GM21526 (cell line): ENCODE results near the gene RALGPS1.
"Not testable (repeated sequence)": the region's sequence is repeated elsewhere in the genome, so short reads cannot be mapped to it uniquely, and the experiment has no call there.

Experiments
- ATAC-seq: cut with Tn5 transposase; IDR thresholded peaks from one replicate; pipeline ENCODE4 v1.9.1; 2021; ENCODE audit warnings: moderate library complexity; ENCODE audit not compliant: unreplicated experiment, low FRiP score

The RALGPS1 gene

DNA sequence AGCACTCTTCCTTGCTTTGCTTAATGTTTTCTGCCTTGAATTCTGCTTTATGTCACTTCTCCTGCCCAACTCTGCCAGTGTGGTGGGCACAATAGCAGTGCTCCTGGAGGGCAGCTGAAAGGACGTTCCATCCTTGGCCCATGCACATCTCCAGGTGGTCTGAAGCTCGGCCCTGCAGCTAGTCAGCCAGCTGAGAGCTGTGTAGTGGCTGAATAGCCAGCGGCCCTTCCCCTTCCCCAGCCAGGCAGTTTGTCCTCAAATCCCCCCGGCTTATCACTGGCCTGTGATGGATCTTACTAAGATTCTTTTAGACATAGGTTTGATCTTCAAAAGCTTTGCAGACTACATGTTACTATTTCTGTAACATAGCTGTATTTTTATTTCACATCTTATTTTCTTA, 250.5 kb downstream of the RALGPS1 start:
- no peak for ATAC-seq

DNA sequence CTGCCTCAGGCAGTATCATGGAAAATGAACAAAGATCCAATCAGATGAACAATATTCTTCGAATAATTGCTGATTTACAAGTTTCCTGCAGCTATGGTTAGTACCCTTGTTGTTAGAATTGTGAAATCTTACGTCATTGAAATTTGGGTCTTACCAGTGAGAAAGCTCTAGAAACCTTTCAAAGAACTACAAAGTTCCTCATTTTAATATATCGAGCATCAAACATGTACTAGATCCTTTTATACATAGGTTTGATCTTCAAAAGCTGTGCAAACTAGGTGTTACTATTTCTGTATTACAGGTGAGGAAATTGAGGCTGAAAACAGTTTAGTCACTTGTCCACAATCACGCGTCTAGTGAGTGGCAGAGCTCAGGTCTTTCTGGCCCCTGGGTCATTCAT, 251.5 kb downstream of the RALGPS1 start:
- no peak for ATAC-seq

DNA sequence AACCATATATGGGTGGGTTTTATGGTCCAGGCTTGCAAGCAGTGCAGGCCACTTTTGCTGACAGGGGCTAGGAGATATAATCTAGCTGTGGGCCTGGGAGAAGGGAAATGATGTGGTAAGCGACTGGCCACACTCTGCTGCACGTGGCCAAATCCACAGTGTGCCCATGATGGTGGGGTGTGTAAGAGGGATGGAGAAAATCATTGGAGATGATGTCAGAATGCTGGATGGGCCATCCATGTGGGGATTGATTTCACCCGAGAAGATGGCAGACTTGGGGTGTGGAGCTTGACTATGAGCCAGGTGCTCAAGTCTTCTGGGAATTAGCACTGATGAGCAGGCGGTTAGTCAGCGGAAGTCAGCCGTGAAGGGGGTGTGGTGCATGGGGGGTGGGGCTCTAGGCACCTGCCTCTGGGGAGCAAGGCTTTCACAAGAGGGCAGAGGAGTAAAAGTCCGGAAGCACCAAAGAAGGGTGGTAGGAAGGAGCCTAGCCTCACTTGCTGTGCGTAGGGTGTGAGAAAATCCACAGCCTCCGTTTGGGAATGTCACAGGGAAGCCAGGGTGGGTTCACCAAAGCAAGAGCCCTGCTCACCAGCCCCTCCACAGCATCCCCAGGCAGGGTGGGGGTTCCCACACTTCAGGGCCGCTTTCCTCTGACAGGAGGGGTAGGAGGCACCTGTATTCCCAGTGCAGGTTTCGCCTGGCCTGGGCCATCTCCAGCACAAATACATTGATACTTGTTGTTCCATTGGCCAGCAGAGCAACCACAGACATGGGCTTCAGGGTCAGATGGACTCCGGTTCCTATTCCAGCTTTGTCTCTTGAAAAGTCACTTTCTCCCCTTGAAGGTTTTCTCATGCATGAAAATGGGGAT, 252.3 kb downstream of the RALGPS1 start:
- peak; percentile 74 for ATAC-seq

DNA sequence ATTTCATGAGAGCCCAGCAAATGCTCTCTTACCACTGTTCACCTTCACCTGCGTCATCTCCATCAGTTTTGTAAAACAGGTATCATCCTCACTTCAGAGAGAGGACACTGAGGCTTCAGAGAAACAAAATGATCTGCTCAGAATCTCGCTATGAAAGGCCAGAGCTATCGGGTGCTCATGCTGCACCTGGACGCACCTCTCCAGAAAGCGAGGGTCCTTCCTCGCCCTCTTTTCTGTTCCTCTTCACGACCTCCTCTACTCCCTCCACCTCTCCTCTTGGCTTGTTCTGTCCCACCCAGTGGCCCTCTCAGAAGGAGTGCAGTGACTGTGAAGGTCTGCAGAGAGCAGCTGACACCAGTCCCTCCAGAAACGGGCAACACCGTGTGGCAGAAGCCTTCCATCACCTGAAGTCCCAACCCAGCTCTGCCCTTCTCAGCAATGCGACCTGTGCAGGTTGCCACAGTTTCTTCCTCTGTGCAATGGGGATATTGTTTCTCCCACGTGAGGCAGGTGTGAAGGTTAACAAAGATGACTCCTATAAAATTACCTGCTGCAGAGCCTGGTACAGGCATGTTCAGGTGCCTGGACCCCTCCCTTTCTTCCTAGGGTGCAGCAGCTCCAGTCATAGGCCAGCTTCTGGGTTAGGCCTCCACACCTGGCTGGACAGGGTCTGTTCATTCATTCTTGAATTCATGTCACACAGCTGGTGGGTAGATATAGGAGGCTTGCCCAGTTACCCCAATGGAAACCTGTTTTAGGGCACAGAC, 253.2 kb downstream of the RALGPS1 start:
- no peak for ATAC-seq

DNA sequence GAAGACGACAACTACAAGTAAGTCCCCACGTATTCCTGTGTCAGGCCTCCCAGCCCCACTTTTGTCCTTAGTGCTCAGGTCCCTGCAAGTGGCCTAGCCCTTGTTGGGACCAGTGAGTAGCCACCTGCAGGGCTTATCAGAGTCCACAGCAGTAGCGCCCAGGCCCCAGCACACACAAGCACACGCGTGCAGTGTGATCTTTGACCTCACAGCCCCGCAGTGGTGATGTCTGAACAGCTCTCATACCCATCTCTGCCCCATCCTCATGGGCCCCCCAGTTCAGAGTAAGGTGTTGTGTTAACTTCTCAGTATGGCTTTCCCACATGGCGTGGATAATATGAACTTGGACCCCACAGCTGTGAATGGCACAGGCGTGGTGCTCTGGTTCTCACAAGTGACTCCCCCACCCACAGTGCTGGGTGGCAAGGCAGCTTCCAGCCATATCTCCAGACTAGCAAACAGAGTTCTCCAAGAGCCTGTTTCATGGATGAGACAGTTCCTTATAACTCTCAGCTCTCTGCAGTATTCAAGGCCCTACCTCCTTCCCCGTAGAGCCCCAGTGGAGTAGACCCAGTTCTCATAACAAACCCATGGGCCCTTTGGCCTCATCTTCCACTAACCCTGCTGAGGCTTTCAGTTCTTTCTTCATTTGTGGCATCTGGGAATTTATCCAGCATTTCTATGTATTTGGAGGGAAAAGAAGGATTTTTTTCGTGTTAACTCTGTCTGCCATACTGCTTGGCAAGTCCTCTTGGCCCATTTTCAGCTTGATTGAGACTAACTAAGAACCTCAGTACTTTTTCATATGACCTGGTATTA, 254.4 kb downstream of the RALGPS1 start:
- ATAC-seq = no peak

DNA sequence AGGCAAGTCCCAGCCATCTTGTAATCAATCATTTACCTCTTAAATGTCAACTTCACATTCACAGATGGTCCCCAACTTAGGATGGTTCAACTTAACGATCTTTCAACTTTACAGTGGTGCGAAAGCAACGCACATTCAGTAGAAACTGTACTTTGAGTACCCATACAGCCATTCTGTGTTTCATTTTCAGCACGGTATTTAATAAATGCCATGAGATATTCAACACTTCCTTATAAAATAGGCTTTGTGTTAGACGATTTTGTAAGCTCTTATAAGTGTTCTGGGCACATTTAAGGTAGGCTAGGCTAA, 254.9 kb downstream of the RALGPS1 start:
- ATAC-seq = no peak

DNA sequence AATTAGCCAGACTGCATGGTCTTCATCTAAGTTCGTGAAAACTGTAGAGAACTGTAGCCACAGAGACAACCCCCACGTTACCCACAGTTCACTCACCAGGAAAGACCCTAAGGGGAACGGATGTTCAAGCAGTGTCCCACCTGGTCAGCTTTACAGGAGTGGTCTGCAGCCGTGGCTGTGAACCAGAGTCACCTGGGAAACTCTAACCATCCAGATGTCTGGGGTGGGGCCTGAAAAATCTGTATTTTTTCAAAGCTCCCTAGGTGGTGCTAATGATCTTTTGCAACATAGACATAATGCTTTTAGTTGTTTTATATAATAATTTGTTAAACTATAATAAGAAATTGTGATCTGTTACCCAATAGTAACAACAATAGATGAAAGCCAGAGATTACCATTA, 255.5 kb downstream of the RALGPS1 start:
- no peak for ATAC-seq

DNA sequence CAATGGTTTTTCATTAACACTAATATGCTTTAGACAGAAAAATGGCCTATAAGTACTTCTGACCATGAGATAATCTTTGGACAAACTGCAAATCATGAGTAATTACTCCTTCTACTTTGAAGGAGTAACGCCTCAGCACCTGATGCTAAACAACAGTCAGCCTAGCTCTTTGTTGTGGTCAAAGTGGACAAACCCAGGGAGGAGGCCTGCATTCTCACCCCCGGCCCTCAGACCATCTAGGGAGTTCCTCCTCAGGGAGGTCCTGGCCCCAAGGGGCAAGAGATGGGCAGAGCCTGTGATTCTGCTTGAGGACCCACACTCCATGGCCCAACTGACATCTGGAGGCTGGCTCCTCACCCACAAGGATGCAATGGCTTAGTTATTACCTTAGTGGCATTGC, 256.1 kb downstream of the RALGPS1 start:
- no peak for ATAC-seq

DNA sequence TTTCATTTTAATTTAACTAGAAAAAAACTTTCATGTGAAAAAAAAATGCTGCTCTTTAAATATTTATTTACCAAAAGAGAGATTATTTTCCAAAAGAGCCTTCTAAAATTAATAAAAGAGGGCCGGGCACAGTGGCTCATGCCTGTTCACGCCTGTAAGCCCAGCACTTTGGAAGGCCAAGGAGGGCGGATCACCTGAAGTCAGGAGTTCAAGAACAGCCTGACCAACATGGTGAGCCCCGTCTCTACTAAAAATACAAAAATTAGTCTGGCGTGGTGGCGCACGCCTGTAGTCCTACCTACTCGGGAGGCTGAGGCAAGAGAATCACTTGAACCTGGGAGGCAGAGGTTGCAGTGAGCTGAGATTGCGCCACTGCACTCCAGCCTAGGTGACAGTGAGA, 256.8 kb downstream of the RALGPS1 start:
- ATAC-seq = not testable (repeated sequence)

DNA sequence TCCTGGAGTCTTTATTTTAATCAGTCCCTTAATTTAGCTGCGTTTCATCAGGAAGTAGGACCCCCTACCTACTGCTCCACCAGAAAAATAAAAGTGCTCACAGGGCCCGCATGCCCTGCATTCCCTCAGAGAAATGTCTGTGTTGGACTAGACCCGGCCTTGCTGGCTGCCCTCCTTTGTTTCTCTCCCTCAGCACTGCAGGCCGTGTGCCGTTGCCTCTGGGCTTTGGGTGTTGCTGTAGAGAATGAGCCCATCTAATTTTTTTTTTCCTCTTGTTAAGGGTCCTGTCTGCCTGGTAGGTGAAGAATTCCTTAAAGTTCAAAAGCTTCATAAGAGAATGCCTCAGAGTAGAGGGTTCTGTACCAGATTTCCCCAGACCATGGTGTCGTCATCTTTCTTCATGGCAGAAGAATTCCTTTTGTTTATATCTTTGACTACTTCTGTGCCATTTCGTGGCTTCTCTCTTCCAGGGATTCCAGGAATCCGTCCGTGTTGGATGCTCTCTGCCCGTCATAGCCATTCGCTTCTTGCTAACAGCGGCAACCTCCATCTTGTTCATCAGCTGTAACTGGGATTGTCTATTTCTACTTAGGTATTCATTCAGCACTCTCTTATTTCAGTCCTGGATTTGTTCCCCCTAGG, 257.6 kb downstream of the RALGPS1 start:
- ATAC-seq = no peak

DNA sequence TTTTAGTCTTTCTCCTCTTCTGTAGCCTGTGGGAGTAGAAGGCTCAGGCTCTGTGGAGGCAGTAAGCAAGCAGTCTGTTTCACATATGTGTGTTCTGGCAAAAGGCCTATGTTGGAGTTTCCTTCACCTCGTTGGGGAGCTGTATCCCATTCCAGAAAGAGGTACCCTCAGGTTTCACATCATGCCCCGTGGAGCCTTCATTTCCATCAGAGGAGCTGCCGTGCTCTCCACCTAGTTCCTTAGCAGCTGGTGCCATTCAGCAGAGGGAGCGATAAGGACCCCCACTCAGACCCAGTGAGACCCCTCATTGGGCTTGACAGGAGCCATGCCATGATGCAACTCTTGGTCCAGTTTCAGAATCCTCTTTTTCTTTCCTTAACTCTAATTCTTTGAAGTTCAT, 258.5 kb downstream of the RALGPS1 start:
- ATAC-seq = no peak

DNA sequence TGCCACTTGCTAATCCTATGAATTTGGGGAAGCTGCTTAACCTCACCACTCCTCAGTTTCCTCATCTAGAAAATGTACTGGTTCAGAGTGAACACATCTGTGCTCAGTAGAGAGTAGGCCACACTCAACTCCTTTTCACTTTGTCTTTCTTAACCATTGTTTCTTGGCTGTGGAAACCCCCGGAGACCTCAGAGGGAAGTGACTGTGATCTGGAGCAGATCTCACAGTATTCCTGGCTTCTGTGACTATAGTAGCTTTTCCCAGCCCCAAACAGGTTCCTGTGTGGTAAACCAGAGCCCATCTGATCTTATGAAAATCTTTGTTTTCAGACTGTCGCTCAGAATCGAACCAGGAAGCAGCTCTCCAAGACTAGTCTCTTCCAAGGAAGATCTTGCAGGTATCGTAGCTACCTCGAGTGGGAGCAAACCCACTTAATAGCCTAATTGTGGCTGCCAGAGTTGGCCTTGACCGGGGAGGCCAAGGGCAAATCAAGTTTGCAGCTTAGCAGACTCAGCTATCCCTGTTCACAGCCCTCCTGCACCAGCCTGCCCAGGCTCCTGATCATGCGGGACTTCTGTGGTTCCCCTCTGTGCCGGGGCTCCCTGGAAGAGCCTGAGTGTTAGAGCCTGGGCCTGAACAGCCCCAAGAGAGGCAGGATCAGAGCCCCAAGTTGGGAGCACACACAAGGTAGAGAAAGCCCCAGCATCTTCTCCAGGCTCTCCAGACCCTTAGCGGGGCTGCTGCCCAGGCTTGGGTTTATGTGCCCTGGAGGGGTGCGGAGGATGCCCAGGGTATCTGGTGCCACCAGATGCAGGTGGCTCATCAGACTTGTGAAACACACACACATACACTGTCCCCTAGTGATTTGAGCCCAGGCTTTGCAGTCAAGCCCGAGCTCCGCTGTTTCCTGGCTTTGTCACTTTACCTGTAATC, 260.1 kb downstream of the RALGPS1 start:
- no peak for ATAC-seq

DNA sequence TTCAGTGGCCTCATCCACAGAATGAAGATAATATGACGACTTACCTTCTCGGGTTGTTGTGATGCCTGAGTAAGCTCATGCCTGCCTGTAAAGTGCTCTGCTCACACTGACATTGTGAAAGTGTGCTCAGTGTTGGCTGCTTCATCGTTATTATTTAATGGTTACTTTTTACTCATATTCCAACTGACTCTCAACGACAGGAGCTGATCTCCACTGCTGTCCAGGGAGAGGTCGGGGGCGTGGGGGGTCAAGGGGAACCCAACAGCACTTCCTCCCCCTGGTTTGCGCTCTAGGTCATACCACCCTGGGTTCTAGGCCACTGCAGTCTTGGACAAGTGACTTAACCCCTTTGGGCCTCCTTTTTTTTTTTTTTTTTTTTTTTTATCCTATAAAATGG, 260.7 kb downstream of the RALGPS1 start:
- no peak for ATAC-seq

DNA sequence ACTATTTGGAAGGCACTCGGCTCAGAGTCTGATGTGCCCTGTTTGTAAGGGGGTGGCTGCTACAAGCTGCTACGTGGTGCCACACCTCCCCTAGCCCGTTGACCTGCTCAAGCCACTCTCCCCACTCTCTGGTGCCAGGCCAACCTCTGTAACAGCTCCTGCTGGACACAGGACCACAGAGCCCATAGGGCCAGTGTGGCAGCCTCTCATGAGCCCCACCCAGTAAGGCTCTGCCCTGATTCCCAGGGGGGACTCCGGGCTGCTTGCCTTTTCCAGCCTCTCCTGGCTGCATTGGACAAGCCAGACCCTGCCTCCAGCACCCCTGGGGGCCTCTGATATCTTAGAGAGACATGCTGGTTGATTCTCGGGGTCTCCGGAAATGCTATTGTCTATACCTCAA, 261.2 kb downstream of the RALGPS1 start:
- no peak for ATAC-seq

DNA sequence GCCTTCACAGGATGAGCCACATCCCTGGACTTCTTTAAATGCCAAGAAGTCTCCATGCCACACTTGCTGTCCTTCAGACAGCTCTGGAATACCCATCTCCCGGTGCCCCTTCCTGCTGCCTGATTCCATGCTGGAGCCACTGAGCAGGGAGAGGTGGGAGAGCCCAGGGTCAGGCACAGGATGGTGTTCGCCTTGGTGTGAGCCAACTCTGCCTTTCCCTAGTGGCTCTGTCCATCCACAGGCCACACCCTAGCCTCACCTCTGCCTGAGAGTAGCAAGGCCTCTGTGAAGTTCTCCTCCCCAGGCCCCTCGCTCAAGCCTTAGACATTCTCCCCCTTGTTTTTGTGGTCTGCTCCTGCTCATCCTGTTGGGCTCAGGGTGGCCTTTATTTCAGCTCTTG, 262.0 kb downstream of the RALGPS1 start:
- no peak for ATAC-seq

DNA sequence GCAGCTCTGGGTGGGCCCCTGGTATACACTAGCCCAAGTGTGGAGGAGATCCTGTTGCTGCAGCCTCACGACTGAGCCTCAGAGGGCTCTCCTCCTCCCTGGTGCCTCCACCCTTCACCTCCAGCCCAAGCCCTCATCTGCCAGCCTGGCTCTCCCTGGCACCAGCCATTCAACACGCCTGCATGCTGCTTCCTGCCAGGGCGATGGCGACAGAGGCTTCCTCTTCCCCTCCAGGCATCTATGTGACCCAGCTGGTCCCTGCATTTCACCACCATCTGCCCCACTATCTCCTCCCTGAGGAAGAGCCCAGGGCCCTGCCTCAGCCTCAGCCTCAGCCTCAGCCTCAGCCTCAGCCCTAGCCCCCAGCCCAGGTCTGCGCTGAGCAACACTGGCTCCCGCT, 262.6 kb downstream of the RALGPS1 start:
- no peak for ATAC-seq

DNA sequence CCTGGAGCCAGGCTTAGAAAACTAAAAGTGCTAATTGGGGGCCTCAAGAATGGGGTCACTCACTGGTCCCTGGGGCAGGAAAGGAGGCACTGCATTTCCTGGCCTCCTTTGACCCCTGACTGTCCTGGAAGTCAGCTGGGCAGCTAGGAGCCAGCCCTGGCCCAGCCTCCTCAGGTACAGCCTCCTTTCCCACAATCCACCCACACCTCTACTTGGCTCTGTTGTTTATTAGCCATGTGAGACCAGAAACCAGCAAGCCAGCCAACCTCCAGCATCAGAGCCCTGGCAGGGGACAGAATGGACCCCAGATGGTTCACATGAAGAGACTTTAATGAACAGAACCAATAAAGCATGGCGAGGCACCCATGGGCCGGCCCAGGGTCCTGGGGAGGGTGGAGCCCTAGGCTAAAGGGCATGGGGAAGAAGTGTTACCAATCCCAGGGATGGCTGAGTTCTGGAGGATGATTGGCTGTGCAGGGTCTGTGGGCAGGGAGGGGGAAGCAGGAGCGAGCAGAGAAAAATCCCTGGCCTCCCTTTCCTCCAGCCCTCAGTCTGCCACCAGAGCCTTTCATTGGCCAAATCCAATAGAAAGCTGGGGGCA, 263.2 kb downstream of the RALGPS1 start:
- ATAC-seq = no peak

DNA sequence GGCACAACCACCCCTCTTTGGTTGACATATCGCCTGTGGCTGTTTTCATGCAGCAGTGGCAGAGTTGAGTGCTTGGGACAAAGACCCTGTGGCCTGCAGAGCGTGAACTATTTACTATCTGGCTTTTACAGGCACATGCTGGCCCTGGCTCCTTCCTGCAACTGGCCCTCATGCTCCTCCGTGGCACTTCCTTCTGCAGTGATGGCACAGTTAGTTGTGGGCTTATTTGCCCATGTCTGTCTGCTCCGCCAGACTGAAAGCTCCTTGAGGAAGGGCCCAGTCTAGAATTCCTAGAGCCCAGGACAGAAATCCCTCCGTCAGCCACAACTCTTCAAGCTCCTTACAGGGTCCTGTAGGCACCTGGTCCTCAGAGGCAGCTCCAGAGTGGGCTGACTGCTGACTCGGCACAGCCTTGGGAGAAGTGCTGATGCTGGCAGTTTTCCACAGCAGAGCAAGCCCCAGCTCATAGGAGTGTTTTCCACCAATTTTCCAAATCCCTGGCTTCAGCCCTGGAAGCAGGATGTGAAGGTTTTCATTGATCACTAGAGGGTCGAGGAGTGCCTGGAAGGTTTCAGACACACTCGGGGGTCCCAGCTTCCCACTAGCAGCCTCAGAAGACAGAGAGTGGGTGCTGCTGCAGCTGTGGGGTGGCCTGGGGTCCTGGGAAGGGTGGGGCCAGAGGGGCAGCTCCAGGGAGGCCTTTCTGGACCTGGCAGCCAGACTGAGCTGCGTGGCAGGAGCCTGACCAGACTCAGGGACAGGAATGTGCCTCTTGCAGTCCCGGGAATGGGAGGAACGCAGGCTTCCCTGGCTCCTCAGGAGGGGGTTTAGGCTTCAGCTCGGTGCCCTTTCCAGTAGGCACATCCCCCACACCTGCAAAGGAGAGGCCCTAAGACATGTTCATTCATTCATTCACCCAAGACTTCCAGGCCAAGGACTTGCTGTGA, 264.4 kb downstream of the RALGPS1 start:
- no peak for ATAC-seq
